SJCRH30 (cell line): ENCODE measurements around the gene VIM. TPM values are rescaled to one million over a fixed set of nuclear protein-coding genes. Genes with fewer than 3 reads are reported as not detected.
"Not testable (repeated sequence)": the region's sequence is repeated elsewhere in the genome, so short reads cannot be mapped to it uniquely, and the experiment has no call there.

ENCODE experiments used
- DNase-seq, 2 experiments: peaks; one replicate each; pipeline ENCODE4 v3.0.0-alpha.2; 2015 to 2020
- H3K27ac ChIP-seq: fragments of 250-450 bp; sonication (Bioruptor Pico); 2 replicates; pipeline ENCODE4 v1.5.1; 2020; ENCODE audit warnings: mild to moderate bottlenecking, moderate library complexity
- H3K27me3 ChIP-seq: fragments of 250-450 bp; sonication (Bioruptor Pico); 2 replicates; pipeline ENCODE4 v1.5.1; 2020; ENCODE audit warnings: mild to moderate bottlenecking, moderate library complexity
- H3K36me3 ChIP-seq: fragments of 250-450 bp; sonication (Bioruptor Pico); 2 replicates; pipeline ENCODE4 v1.5.1; 2020; ENCODE audit warnings: mild to moderate bottlenecking, moderate library complexity
- H3K4me1 ChIP-seq: fragments of 250-450 bp; sonication (Bioruptor Pico); 2 replicates; pipeline ENCODE4 v1.5.1; 2020; ENCODE audit warnings: mild to moderate bottlenecking, moderate library complexity
- H3K4me3 ChIP-seq: fragments of 250-450 bp; sonication (Bioruptor Pico); 2 replicates; pipeline ENCODE4 v1.5.1; 2020; ENCODE audit warnings: mild to moderate bottlenecking, moderate library complexity
- H3K9me3 ChIP-seq: fragments of 250-450 bp; sonication (Bioruptor Pico); replicated peaks from 2 replicates; pipeline ENCODE4 v1.5.1; 2020; ENCODE audit warnings: mild to moderate bottlenecking, moderate library complexity
- total RNA-seq: library from RNA; depleted of rRNA; stranded (reverse); fragments of >200 nt; shearing (Covaris generic); gene quantifications from 2 replicates; pipeline ENCODE4 v1.2.3, GENCODE V29; 2014

Gene VIM
- total RNA-seq, 1 experiment from 2014 or later = 1,733 TPM

GRCh38 chr10:17244700-17245365 lies 16.8 kb downstream of the VIM start:
- peaks cover 3% of the 10 kb centered on the region; the same call in 1 of the 2 replicates for H3K9me3 ChIP-seq
- H3K27ac ChIP-seq = no peak overlapping the region
- no peaks in the 10 kb centered on the region for H3K36me3 ChIP-seq
- H3K27me3 ChIP-seq = no peaks in the 10 kb centered on the region
- no peak for DNase-seq
- no peaks in the 10 kb centered on the region for H3K4me1 ChIP-seq
- H3K4me3 ChIP-seq = no peak overlapping the region

- no peak for DNase-seq
- no peaks in the 10 kb centered on the region; the same call in 1 of the 2 replicates for H3K9me3 ChIP-seq
- H3K4me3 ChIP-seq = no peak overlapping the region
- no peaks in the 10 kb centered on the region for H3K27me3 ChIP-seq
- no peaks in the 10 kb centered on the region for H3K36me3 ChIP-seq
- H3K27ac ChIP-seq = no peak overlapping the region
- no peaks in the 10 kb centered on the region for H3K4me1 ChIP-seq
Measured at GRCh38 chr10:17247210-17247609, 19.2 kb downstream of the VIM start.

- Histone ChIP-seq H3K36me3 (no peaks in the 10 kb centered on the region), H3K27ac (no peak overlapping the region), H3K9me3 (no peaks in the 10 kb centered on the region; the same call in 1 of the 2 replicates), H3K27me3 (no peaks in the 10 kb centered on the region), H3K4me1 (no peaks in the 10 kb centered on the region), H3K4me3 (no peak overlapping the region)
- no peak for DNase-seq
Measured at GRCh38 chr10:17248964-17249363, 20.9 kb downstream of the VIM start.

GRCh38 chr10:17249820-17250219 lies 21.8 kb downstream of the VIM start:
- no peaks in the 10 kb centered on the region for H3K36me3 ChIP-seq
- no peaks in the 10 kb centered on the region for H3K27me3 ChIP-seq
- H3K4me3 ChIP-seq = no peak overlapping the region
- H3K4me1 ChIP-seq = no peaks in the 10 kb centered on the region
- DNase-seq = peak in 1 of 2 experiments; percentile 54
- no peaks in the 10 kb centered on the region; the same call in 1 of the 2 replicates for H3K9me3 ChIP-seq
- no peak overlapping the region for H3K27ac ChIP-seq

GRCh38 chr10:17250736-17251135 lies 22.7 kb downstream of the VIM start:
- Histone ChIP-seq H3K36me3 (no peaks in the 10 kb centered on the region), H3K4me1 (no peaks in the 10 kb centered on the region), H3K27me3 (no peaks in the 10 kb centered on the region), H3K27ac (no peak overlapping the region), H3K4me3 (no peak overlapping the region), H3K9me3 (no peaks in the 10 kb centered on the region; the same call in 1 of the 2 replicates)
- DNase-seq = no peak

GRCh38 chr10:17254543-17255050 lies 26.6 kb downstream of the VIM start:
- not testable (repeated sequence) for H3K9me3 ChIP-seq, H3K36me3 ChIP-seq, H3K4me3 ChIP-seq, H3K27ac ChIP-seq, H3K27me3 ChIP-seq, H3K4me1 ChIP-seq, DNase-seq

- H3K9me3 ChIP-seq = no peaks in the 10 kb centered on the region
- H3K36me3 ChIP-seq = no peaks in the 10 kb centered on the region
- peaks cover 4% of the 10 kb centered on the region; the same call in 1 of the 2 replicates for H3K4me1 ChIP-seq
- H3K27me3 ChIP-seq = no peaks in the 10 kb centered on the region
- DNase-seq = no peak
- no peak overlapping the region for H3K27ac ChIP-seq
- no peak overlapping the region for H3K4me3 ChIP-seq
Measured at GRCh38 chr10:17255512-17255911, 27.5 kb downstream of the VIM start.

- Histone ChIP-seq H3K27me3 (no peaks in the 10 kb centered on the region), H3K4me1 (peaks cover 4% of the 10 kb centered on the region; the same call in 1 of the 2 replicates), H3K9me3 (no peaks in the 10 kb centered on the region), H3K4me3 (no peak overlapping the region), H3K36me3 (no peaks in the 10 kb centered on the region), H3K27ac (no peak overlapping the region)
- DNase-seq = no peak
Measured at GRCh38 chr10:17256051-17256450, 28.0 kb downstream of the VIM start.

GRCh38 chr10:17256627-17257026 lies 28.6 kb downstream of the VIM start:
- Histone ChIP-seq H3K9me3 (no peaks in the 10 kb centered on the region; the same call in 1 of the 2 replicates), H3K27ac (no peak overlapping the region), H3K36me3 (no peaks in the 10 kb centered on the region), H3K27me3 (no peaks in the 10 kb centered on the region), H3K4me1 (peaks cover 4% of the 10 kb centered on the region; the same call in 1 of the 2 replicates), H3K4me3 (no peak overlapping the region)
- no peak for DNase-seq

- Histone ChIP-seq H3K4me1 (peaks cover 4% of the 10 kb centered on the region; the same call in 1 of the 2 replicates), H3K27me3 (no peaks in the 10 kb centered on the region), H3K36me3 (no peaks in the 10 kb centered on the region), H3K27ac (no peak overlapping the region; the same call in 1 of the 2 replicates), H3K9me3 (peaks cover 5% of the 10 kb centered on the region; the same call in 1 of the 2 replicates), H3K4me3 (peak overlapping the region; percentile 21)
- DNase-seq = peak; percentile 51 to 86
Measured at GRCh38 chr10:17257466-17258321, 29.7 kb downstream of the VIM start.

- DNase-seq = no peak
- H3K27ac ChIP-seq = no peak overlapping the region
- H3K27me3 ChIP-seq = no peaks in the 10 kb centered on the region
- no peaks in the 10 kb centered on the region for H3K36me3 ChIP-seq
- peaks cover 4% of the 10 kb centered on the region; the same call in 1 of the 2 replicates for H3K4me1 ChIP-seq
- H3K4me3 ChIP-seq = no peak overlapping the region
- H3K9me3 ChIP-seq = peaks cover 21% of the 10 kb centered on the region
Measured at GRCh38 chr10:17262502-17262901, 34.5 kb downstream of the VIM start.

- H3K27me3 ChIP-seq = no peaks in the 10 kb centered on the region
- no peaks in the 10 kb centered on the region for H3K36me3 ChIP-seq
- no peak overlapping the region for H3K4me3 ChIP-seq
- no peaks in the 10 kb centered on the region for H3K4me1 ChIP-seq
- no peak overlapping the region for H3K27ac ChIP-seq
- peaks cover 21% of the 10 kb centered on the region for H3K9me3 ChIP-seq
- DNase-seq = no peak
Measured at GRCh38 chr10:17263580-17263979, 35.5 kb downstream of the VIM start.

GRCh38 chr10:17265468-17265867 lies 37.4 kb downstream of the VIM start:
- Histone ChIP-seq H3K27me3 (no peaks in the 10 kb centered on the region), H3K36me3 (no peaks in the 10 kb centered on the region), H3K4me3 (no peak overlapping the region), H3K4me1 (no peaks in the 10 kb centered on the region), H3K9me3 (peaks cover 21% of the 10 kb centered on the region), H3K27ac (no peak overlapping the region)
- no peak for DNase-seq

GRCh38 chr10:17266549-17266948 lies 38.5 kb downstream of the VIM start:
- H3K4me1 ChIP-seq, H3K36me3 ChIP-seq, DNase-seq, H3K4me3 ChIP-seq, H3K27me3 ChIP-seq, H3K27ac ChIP-seq: not testable (repeated sequence)
- peaks cover 21% of the 10 kb centered on the region for H3K9me3 ChIP-seq

GRCh38 chr10:17272648-17273047 lies 44.6 kb downstream of the VIM start:
- H3K27me3 ChIP-seq = no peaks in the 10 kb centered on the region
- H3K36me3 ChIP-seq = no peaks in the 10 kb centered on the region
- no peaks in the 10 kb centered on the region for H3K9me3 ChIP-seq
- H3K27ac ChIP-seq = no peak overlapping the region
- no peak overlapping the region for H3K4me3 ChIP-seq
- DNase-seq = no peak
- H3K4me1 ChIP-seq = no peaks in the 10 kb centered on the region
